Measurements from ENCODE around the gene NLRP6.

The NLRP6 gene

GRCh38 chr11:299081-299891 lies 21.1 kb downstream of the NLRP6 start, which contains the start of gene IFITM5:
Gene IFITM5, minus strand, starts transcription at chr11:299526. Its CDS starts 36 bp downstream, at chr11:299490.
- DNase-seq (ENCODE audit: low read depth), result no peak
- H3K4me3 ChIP-seq (ENCODE audit: control insufficient read depth, low read depth, low read length), result no peak within 1 kb of the TSS
- no peak for TF ChIP-seq CTCF (conservative IDR thresholded peaks at IDR 0.05; ENCODE audit: control insufficient read depth, insufficient read depth, low read depth, low read length)

- peak; percentile 15 for TF ChIP-seq CTCF (conservative IDR thresholded peaks at IDR 0.05; ENCODE audit: control insufficient read depth, insufficient read depth, low read depth, low read length)
- H3K4me3 ChIP-seq (ENCODE audit: control insufficient read depth, low read depth, low read length), result no peak overlapping the region
- DNase-seq (ENCODE audit: low read depth), result peak; percentile 40
These were observed 21.9 kb downstream of the NLRP6 start for GRCh38 chr11:299951-300735.

- no peak for DNase-seq (ENCODE audit: low read depth)
- H3K4me3 ChIP-seq (ENCODE audit: control insufficient read depth, low read depth, low read length), result no peak overlapping the region
- TF ChIP-seq CTCF (conservative IDR thresholded peaks at IDR 0.05; ENCODE audit: control insufficient read depth, insufficient read depth, low read depth, low read length), result no peak
These were observed 25.2 kb downstream of the NLRP6 start for GRCh38 chr11:303363-303762.

GRCh38 chr11:304061-304506 lies 25.9 kb downstream of the NLRP6 start:
- no peak overlapping the region for H3K4me3 ChIP-seq (ENCODE audit: control insufficient read depth, low read depth, low read length)
- TF ChIP-seq CTCF (conservative IDR thresholded peaks at IDR 0.05; ENCODE audit: control insufficient read depth, insufficient read depth, low read depth, low read length), result no peak
- no peak for DNase-seq (ENCODE audit: low read depth)

- peak; percentile 81 for TF ChIP-seq CTCF (conservative IDR thresholded peaks at IDR 0.05; ENCODE audit: control insufficient read depth, insufficient read depth, low read depth, low read length)
- peak; percentile 81 for DNase-seq (ENCODE audit: low read depth)
- no peak overlapping the region for H3K4me3 ChIP-seq (ENCODE audit: control insufficient read depth, low read depth, low read length)
These were observed 27.0 kb downstream of the NLRP6 start for GRCh38 chr11:304915-305843.

GRCh38 chr11:305844-306211 lies 27.6 kb downstream of the NLRP6 start:
- TF ChIP-seq CTCF (conservative IDR thresholded peaks at IDR 0.05; ENCODE audit: control insufficient read depth, insufficient read depth, low read depth, low read length), result no peak
- DNase-seq (ENCODE audit: low read depth), result no peak
- no peak overlapping the region for H3K4me3 ChIP-seq (ENCODE audit: control insufficient read depth, low read depth, low read length)
